GM18951 (cell line): Measurements from ENCODE around the gene UNC5C.

Experiments used
- POLR2A ChIP-seq: IDR thresholded peaks from 4 replicates; pipeline ENCODE4 v1.6.1; 2011; ENCODE audit warnings: mild to moderate bottlenecking; ENCODE audit not compliant: insufficient read length, insufficient read depth; ENCODE audit errors: extremely low read depth
- in situ Hi-C: fragments of 300-500 bp; cut with MboI; formaldehyde crosslinking; loops from one replicate; pipeline ENCODE4 v1.12.0; 2022; ENCODE audit warnings: low sequenced_read_pairs, mixed read lengths, inconsistent platforms; ENCODE audit not compliant: unreplicated experiment

The UNC5C gene

GRCh38 chr4:95522682-95523530 is 25.9 kb downstream of the UNC5C start:
- in situ Hi-C loops, result no loop called here
- no peak for TF ChIP-seq POLR2A

- TF ChIP-seq POLR2A, result no peak
- in situ Hi-C loops, result no loop called here
Measured at GRCh38 chr4:95517576-95518345, 31.0 kb downstream of the UNC5C start.

- TF ChIP-seq POLR2A, result no peak
- in situ Hi-C loops, result no loop called here
Measured at GRCh38 chr4:95516528-95517017, 32.2 kb downstream of the UNC5C start.

DNA sequence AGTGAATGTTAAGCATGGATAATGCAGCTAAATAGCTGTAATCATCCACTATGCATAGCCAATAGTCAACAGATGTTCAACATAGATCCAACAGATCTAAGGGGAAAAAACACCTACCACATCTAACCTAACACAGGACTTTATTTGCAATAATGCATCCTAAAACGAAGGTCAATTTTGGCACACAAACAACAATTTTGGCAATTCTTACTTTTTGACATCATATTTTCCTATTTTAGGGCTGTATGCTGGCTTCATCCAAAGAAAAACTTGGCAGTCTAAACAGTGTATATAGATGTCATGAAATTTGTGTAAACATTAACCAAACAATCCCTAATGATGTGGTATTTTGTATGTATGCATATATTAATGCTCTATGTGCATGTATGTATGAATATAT is 33.2 kb downstream of the UNC5C start:
- no peak for TF ChIP-seq POLR2A
- in situ Hi-C loops, result no loop called here

DNA sequence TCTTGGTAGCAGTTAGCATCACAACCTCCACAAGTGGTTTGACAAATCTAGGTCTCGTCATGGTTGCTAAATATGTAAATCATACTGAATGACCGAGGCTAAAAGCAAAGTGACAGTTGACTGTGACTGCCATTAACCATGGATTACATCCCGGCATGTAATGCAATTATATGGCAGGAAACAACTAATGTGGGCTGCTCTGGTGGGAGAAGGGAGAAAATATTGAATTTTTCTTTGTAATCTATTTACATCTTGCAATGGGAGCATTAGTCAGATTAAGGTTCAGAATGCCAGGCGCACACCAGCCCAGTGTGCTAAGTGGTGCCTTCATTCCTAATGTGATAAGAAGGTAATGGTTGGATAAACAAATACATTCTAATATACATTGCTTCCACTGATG is 35.8 kb downstream of the UNC5C start:
- in situ Hi-C loops, result no loop called here
- TF ChIP-seq POLR2A, result no peak

DNA sequence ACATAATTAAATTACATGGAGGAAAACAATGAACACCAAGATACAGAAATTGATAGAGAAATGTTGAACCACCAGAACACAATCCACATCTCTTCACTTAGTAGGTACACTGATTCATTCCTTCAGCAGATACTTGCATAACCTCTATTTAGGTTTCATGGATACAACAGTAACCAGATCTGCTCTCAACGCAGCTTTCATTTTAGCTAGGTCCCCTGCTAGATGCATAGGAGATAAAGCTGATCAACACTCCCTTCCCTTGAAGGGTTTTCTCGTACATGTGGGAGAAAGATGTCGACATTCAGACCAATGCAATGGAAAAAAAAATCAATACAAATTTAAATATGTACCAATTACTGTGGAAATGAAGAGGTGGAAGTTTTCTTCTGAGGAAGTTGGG is 37.3 kb downstream of the UNC5C start:
- TF ChIP-seq POLR2A, result no peak
- in situ Hi-C loops, result no loop called here

GRCh38 chr4:95510877-95511276 is 37.9 kb downstream of the UNC5C start:
- in situ Hi-C loops, result no loop called here
- no peak for TF ChIP-seq POLR2A

- TF ChIP-seq POLR2A, result no peak
- in situ Hi-C loops, result no loop called here
Measured at GRCh38 chr4:95510145-95510544, 38.6 kb downstream of the UNC5C start.

GRCh38 chr4:95508421-95508820 is 40.4 kb downstream of the UNC5C start:
- in situ Hi-C loops, result no loop called here
- TF ChIP-seq POLR2A, result no peak

DNA sequence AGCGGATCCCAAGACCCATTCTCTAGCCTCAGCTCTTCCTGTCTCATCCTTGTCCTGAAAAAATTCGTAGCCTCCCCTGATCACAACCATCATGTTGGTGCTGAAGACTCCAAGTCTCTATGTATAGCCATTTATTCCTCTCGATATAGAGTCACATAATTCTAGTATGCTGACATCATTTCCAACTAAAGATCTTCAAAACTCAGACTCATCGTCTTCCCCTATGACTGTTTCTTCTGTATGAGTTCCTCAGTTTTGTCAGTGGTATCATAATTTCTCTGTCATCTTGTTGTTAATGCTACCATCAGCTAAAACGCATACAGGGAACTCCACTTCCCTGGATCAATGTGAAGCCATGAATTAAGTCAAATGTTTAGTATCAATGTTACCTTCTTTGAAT is 41.2 kb downstream of the UNC5C start:
- in situ Hi-C loops, result no loop called here
- no peak for TF ChIP-seq POLR2A

- TF ChIP-seq POLR2A, result no peak
- in situ Hi-C loops, result no loop called here
Measured at GRCh38 chr4:95507147-95507546, 41.6 kb downstream of the UNC5C start.

- TF ChIP-seq POLR2A, result no peak
- in situ Hi-C loops, result no loop called here
Measured at GRCh38 chr4:95506264-95506663, 42.5 kb downstream of the UNC5C start.

- in situ Hi-C loops, result no loop called here
- no peak for TF ChIP-seq POLR2A
Measured at GRCh38 chr4:95505799-95506198, 43.0 kb downstream of the UNC5C start.

DNA sequence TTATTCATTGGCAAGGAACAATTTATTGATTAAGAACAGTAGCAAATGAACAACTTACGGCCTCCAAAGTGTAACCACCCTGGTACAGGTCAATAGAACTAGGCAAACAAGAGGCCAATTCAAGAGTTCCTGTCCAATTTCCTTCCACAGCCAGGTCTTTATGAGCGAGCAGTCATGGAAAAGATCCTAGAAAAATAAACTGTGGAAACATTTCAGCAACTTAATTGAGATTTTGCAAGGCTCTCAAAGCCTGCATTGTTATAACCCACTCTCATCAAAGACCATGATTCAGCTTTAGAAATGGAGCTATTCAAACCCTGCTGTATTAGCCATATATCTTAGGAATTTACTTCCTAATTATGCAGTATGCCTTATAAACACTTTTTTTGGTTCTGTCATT is 43.6 kb downstream of the UNC5C start:
- in situ Hi-C loops, result no loop called here
- no peak for TF ChIP-seq POLR2A
